HCEC 1CT (cell line): ENCODE results near the gene KLHL1.

Source experiments
- DNase-seq: peaks from one replicate; pipeline ENCODE4 v3.0.0-alpha.2; 2017

Gene KLHL1

DNA sequence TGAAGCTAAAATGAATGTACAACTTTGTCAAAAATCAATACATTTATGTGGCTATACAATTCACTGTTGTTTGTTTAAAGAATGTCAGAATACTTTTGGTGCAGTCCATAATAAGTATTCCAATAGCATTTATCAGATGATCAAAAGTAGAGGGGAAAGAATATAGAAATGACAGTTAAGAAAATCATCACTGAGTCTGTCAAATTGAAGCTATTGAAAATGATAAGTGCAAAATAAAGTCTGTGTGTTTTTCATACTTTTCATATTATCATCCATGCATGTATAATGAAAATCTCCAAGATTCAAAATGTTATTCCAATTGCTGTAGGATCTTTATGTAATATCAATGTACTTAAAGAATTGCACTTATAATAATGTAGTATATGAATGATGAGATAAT, 93.9 kb downstream of the KLHL1 start:
- no peak for DNase-seq

DNA sequence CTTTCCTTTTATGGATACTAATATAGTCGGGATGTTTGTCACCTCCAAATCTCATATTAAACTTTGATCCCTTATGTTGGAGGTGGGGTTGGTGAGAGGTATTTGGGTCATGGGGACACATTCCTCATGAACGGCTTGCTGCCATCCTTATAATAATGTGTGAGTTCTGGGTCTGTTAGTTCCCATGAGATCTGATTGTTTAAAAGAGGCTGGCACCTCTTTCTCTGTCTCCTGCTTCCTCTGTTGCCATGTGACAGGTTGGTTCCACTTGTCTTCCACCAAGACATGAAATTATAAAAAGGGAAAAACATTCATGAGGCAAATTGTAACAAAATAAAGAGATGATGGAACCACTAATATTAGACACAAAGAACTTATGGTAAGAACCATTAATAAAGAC, 108.4 kb downstream of the KLHL1 start:
- DNase-seq, result no peak

GRCh38 chr13:69997061-69997460, 111.2 kb downstream of the KLHL1 start:
- DNase-seq, result no peak

DNA sequence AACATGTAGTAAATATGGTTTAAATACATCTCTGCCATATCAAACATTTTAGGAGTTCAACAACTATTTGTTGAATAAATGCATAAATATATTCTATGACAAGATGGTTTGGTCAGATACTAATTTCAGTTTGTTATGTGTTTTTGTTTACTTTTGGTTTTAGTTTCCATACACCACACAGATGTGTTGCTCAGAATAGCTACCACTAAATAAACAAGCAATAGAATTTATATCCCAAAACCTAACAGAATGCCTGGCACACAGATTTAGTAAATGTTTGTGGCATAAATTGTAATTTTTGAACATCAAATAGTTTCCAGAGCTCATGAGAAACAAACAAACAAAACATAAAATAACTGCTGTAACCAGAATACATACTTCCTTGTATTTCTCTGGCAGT, 127.5 kb downstream of the KLHL1 start:
- no peak for DNase-seq

GRCh38 chr13:69975496-69975895, 132.8 kb downstream of the KLHL1 start:
- no peak for DNase-seq

DNA sequence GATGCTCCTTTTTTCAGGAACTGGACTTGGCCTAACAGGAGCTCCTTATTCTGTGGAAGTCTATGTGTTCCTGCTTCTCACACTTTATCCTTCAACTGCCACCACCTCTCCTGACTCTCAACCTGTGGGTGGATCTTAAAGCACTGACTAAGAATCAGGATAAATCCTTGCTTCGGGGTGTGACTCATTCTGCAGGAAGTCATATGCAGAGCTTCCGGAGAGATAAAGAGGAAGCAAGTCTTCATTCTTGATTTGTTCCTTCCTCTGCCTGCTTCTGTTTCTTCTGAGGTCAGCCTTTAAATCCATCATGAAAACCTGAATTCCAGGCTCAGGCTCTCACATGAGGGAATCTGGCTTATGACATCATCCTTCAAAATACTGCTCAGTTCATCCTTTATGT, 137.7 kb downstream of the KLHL1 start:
- DNase-seq, result no peak

DNA sequence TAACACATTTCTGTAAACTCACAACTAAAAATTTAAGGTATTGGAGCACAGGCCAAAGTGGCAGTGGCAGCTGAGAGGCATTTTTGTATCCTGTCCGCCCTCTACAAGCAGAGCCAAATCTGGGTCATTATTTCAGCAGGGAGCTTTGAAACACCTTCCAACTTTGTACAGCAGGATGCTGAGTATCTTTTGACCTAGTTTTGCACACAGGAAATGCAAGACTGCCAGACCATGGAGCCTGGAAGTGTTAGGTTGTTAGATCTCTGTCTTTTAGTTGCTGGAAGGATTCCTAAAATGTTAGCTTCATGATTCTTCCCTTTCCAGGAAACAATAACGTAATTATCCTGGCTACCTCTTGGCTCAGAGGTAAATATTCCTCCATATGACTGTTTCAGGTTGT, 149.2 kb downstream of the KLHL1 start:
- DNase-seq, result no peak

- no peak for DNase-seq
Measured at GRCh38 chr13:69956839-69957238, 151.4 kb downstream of the KLHL1 start.

- DNase-seq, result no peak
Measured at GRCh38 chr13:69956349-69956748, 151.9 kb downstream of the KLHL1 start.

- no peak for DNase-seq
Measured at GRCh38 chr13:69955271-69955670, 153.0 kb downstream of the KLHL1 start.

- DNase-seq, result no peak
Measured at GRCh38 chr13:69951412-69951811, 156.8 kb downstream of the KLHL1 start.

- DNase-seq, result no peak
Measured at GRCh38 chr13:69950160-69950559, 158.1 kb downstream of the KLHL1 start.

GRCh38 chr13:69948016-69948415, 160.2 kb downstream of the KLHL1 start:
- DNase-seq, result no peak

DNA sequence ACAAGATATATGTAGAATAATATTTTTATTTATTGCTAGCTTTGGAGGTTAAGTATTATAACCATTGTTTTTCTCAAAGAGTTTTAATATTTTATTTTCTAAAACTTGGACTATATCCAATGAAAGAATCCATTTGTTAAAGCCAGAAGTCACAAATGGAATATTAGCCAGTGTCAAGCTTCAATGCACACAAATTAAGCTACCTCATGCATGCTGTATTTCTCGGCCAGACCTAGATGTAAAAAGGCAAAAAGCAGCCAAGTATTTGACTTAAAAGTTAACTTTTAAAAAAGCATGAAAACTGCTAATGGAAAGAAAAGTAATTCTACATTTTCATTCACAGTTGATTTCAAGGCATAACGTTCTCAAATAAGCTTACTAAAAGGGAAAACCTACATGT, 160.7 kb downstream of the KLHL1 start:
- no peak for DNase-seq

DNA sequence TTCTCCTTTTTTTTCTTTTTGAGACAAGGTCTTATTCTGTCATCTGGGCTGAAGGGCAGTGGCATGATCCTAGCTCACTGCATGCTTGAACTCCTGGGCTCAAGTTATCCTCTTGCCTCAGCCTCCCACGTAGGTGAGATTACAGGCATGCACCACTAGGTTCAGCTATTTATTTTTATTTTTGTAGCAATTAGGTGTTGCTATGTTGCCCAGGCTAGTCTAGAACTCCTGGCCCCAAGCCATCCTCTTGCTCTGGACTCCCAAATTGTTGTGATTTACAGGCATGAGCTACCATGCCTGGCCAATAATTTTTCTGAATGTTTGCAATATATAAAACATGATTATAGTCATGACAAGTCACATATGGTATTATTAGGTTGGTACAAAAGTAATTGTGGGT, 161.7 kb downstream of the KLHL1 start:
- no peak for DNase-seq

DNA sequence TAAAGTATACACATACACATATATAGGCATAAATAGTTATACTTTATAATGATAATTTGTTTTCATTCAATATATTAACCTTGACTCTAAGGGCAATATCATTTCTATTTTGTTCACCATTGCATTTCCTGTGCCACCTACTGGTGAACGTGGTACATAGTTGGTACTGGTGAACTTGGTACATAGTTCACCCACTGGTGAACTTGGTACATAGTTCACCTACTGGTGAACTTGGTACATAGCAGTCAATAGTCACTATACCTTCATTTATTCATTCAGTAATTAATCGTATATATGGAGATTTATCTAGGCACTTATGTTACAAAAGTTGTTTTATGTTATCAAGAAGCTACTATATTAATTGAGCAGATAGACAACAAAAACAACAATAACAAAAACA, 173.2 kb downstream of the KLHL1 start:
- no peak for DNase-seq

DNA sequence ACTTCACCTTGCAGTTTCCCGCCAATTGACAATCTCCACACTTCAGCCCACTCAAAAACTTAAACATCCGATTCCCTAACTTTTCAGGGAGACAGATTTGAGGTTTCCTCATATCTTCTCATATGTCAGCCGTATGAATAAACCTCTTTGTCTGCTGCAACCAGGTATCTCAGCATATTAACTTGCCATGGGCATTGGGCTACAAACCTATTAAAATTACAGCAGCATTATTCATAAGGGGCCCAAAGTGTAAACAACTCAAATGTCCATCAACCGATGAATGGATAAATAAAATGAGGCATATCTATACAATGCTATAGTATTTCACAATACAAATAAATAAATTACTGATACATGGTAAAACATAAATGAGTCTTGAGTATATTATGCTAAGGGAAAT, 180.0 kb downstream of the KLHL1 start:
- DNase-seq, result no peak

- no peak for DNase-seq
Measured at GRCh38 chr13:69921156-69921555, 187.1 kb downstream of the KLHL1 start.

DNA sequence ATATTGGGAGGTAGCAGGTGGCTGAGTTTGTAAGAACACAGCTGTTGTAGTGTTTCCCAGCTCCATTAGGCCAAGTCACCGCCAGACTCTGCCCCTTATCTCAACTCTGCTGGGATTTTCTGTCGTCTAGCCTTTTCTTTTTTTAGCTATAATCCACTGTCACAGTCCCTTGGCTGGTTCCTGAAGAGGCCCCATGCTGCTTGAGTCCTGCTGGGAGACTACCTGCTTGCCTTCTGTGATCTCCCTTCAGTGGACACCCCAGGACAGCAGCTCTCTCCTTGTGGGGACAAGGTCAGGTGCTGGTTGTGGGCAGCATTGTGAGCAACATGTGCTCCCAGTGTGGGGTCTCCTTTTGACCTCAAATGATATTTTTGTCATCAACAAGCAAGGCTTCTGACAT, 195.6 kb downstream of the KLHL1 start:
- DNase-seq, result no peak

- no peak for DNase-seq
Measured at GRCh38 chr13:69910800-69911199, 197.5 kb downstream of the KLHL1 start.

- no peak for DNase-seq
Measured at GRCh38 chr13:69904784-69905183, 203.5 kb downstream of the KLHL1 start.

DNA sequence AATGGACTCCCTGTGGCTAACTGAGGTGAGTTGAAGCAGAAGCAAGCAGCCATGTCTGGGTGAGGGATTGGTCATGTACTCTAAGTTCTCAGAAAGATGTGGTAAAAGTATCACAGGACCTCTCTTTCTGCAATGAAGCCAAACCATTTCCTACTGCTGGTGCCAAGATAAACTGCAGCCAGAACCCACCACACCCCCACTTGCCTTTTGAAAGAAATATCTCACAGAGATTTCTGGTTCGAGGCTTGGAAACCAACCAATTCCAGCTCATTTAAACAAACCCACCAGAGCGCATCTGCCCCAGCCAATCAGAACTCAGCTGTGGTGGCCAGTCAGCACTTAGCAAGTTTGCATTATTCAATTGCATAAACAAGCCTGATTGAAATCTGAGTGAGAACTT, 205.2 kb downstream of the KLHL1 start:
- no peak for DNase-seq

- DNase-seq, result no peak
Measured at GRCh38 chr13:69882451-69882850, 225.8 kb downstream of the KLHL1 start.

- DNase-seq, result no peak
Measured at GRCh38 chr13:69879936-69880335, 228.3 kb downstream of the KLHL1 start.

- no peak for DNase-seq
Measured at GRCh38 chr13:69872321-69873047, 235.8 kb downstream of the KLHL1 start.

DNA sequence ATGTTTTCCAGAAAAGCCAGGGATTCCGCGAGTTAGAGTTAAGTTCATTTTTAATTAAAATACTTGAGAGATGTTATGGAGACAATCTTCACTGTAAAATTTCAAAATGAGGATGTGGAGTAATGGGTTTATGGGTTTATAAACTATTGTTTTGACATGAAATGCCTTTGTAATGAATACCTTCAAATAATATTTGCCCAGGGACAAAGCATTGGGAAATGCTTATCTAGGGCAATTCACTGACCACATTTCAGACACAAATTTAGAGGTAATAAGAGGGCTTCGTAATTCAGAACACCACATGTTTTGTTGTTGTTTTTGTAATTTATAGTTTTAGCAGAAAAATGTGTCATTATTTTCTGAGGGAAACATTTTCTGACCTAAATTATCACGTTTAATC, 241.7 kb downstream of the KLHL1 start:
- DNase-seq, result no peak
